HEK293 (cell line): Measurements from ENCODE around the gene FGF19.

ENCODE experiments used
- CTCF ChIA-PET: fragments of 350-600 bp; formaldehyde crosslinking; extraction: SDS; loops from one replicate; lab custom pipeline; 2021; ENCODE audit warnings: antibody characterized with exemption; lab: Yijun Ruan, JAX
- POLR2A ChIA-PET: fragments of 300-600 bp; formaldehyde crosslinking; extraction: SDS; loops from one replicate; lab custom pipeline; 2020; ENCODE audit warnings: antibody characterized with exemption, inconsistent platforms; lab: Yijun Ruan, JAX
- H3K27ac ChIP-seq: fragments of 200-500 bp; sonication (Bioruptor generic); 2 replicates; pipeline ENCODE4 v1.5.1; 2014; ENCODE audit warnings: low read depth, low read length, control low read depth, inconsistent platforms; ENCODE audit errors: extremely low read depth
- H3K36me3 ChIP-seq, 2 experiments: fragments of 200-500 bp in 1 of 2; sonication (Bioruptor generic) in 1 of 2; 1 replicate in 1 of 2; 2 replicates in 1 of 2; pipeline ENCODE4 v1.5.1; 2014 to 2017; ENCODE audit warnings: inconsistent platforms in 2 of 2, low read length in 2 of 2; ENCODE audit not compliant: control insufficient read depth in 2 of 2, insufficient read depth in 1 of 2
- H3K4me1 ChIP-seq: fragments of 200-500 bp; sonication (Bioruptor generic); 2 replicates; pipeline ENCODE4 v1.5.1; 2014; ENCODE audit warnings: mild to moderate bottlenecking, low read length, inconsistent platforms; ENCODE audit not compliant: control insufficient read depth, insufficient read depth
- H3K4me3 ChIP-seq: 2 replicates; pipeline ENCODE4 v1.5.1; 2011; ENCODE audit warnings: low read depth, mild to moderate bottlenecking, control low read depth, low read length, moderate library complexity
- H3K9me3 ChIP-seq: fragments of 200-500 bp; sonication (Bioruptor generic); 2 replicates; pipeline ENCODE4 v1.5.1; 2014; ENCODE audit warnings: low read depth, low read length, inconsistent platforms; ENCODE audit not compliant: control insufficient read depth, insufficient read depth
- EGR2 ChIP-seq: fragments of 450-650 bp; formaldehyde crosslinking; IDR thresholded peaks from 2 replicates; pipeline ENCODE4 v1.5.1; 2016; ENCODE audit warnings: low read depth, missing biosample characterization, missing genetic modification characterization
- INSM2 ChIP-seq: fragments of 450-650 bp; formaldehyde crosslinking; IDR thresholded peaks from 2 replicates; pipeline ENCODE4 v1.5.1; 2016; ENCODE audit warnings: missing biosample characterization, missing genetic modification characterization
- KLF17 ChIP-seq: fragments of 450-650 bp; formaldehyde crosslinking; IDR thresholded peaks from 2 replicates; pipeline ENCODE4 v1.5.1; 2016; ENCODE audit warnings: missing biosample characterization, missing genetic modification characterization
- MYNN ChIP-seq: fragments of 450-650 bp; formaldehyde crosslinking; IDR thresholded peaks from 2 replicates; pipeline ENCODE4 v1.5.1; 2016; ENCODE audit warnings: missing biosample characterization, missing genetic modification characterization, borderline replicate concordance
- PATZ1 ChIP-seq: fragments of 450-650 bp; formaldehyde crosslinking; IDR thresholded peaks from 2 replicates; pipeline ENCODE4 v1.5.1; 2016; ENCODE audit warnings: missing biosample characterization, missing genetic modification characterization
- PRDM10 ChIP-seq: fragments of 450-650 bp; formaldehyde crosslinking; IDR thresholded peaks from 2 replicates; pipeline ENCODE4 v1.5.1; 2016; ENCODE audit warnings: missing biosample characterization, missing genetic modification characterization
- SCRT2 ChIP-seq: fragments of 450-650 bp; formaldehyde crosslinking; IDR thresholded peaks from 2 replicates; pipeline ENCODE4 v1.5.1; 2016; ENCODE audit warnings: missing biosample characterization, missing genetic modification characterization
- ZBTB11 ChIP-seq: fragments of 450-650 bp; formaldehyde crosslinking; conservative IDR thresholded peaks from 2 replicates; pipeline ENCODE4 v1.5.1; 2016; ENCODE audit warnings: low read depth, missing biosample characterization, missing genetic modification characterization
- ZBTB21 ChIP-seq: fragments of 450-650 bp; formaldehyde crosslinking; IDR thresholded peaks from 2 replicates; pipeline ENCODE4 v1.5.1; 2017; ENCODE audit warnings: missing biosample characterization, missing genetic modification characterization
- ZFHX2 ChIP-seq: fragments of 450-650 bp; formaldehyde crosslinking; conservative IDR thresholded peaks from 2 replicates; pipeline ENCODE4 v1.5.1; 2016; ENCODE audit warnings: missing biosample characterization, missing genetic modification characterization
- ZNF148 ChIP-seq: fragments of 450-650 bp; formaldehyde crosslinking; IDR thresholded peaks from 2 replicates; pipeline ENCODE4 v1.5.0; 2017; ENCODE audit warnings: missing biosample characterization, missing genetic modification characterization, borderline replicate concordance
- ZNF214 ChIP-seq: fragments of 450-650 bp; formaldehyde crosslinking; IDR thresholded peaks from 2 replicates; pipeline ENCODE4 v1.5.1; 2017; ENCODE audit warnings: missing biosample characterization, mild to moderate bottlenecking, missing genetic modification characterization, borderline replicate concordance
- ZNF223 ChIP-seq: fragments of 450-650 bp; formaldehyde crosslinking; IDR thresholded peaks from 2 replicates; pipeline ENCODE4 v1.5.1; 2016; ENCODE audit warnings: missing biosample characterization, missing genetic modification characterization
- ZNF391 ChIP-seq: fragments of 450-650 bp; formaldehyde crosslinking; IDR thresholded peaks from 2 replicates; pipeline ENCODE4 v1.5.1; 2016; ENCODE audit warnings: low read depth, missing biosample characterization, missing genetic modification characterization, borderline replicate concordance
- ZNF394 ChIP-seq: fragments of 450-650 bp; formaldehyde crosslinking; IDR thresholded peaks from 2 replicates; pipeline ENCODE4 v1.5.1; 2016; ENCODE audit warnings: missing biosample characterization, missing genetic modification characterization, mild to moderate bottlenecking, moderate library complexity, borderline replicate concordance
- ZNF521 ChIP-seq: fragments of 450-650 bp; formaldehyde crosslinking; IDR thresholded peaks from 2 replicates; pipeline ENCODE4 v1.5.1; 2017; ENCODE audit warnings: missing biosample characterization, mild to moderate bottlenecking, missing genetic modification characterization
- ZNF558 ChIP-seq: fragments of 450-650 bp; formaldehyde crosslinking; IDR thresholded peaks from 2 replicates; pipeline ENCODE4 v1.5.1; 2016; ENCODE audit warnings: missing biosample characterization, missing genetic modification characterization
- ZNF623 ChIP-seq: fragments of 450-650 bp; formaldehyde crosslinking; IDR thresholded peaks from 2 replicates; pipeline ENCODE4 v1.5.1; 2016; ENCODE audit warnings: missing biosample characterization, missing genetic modification characterization
- ZNF670 ChIP-seq: fragments of 450-650 bp; formaldehyde crosslinking; IDR thresholded peaks from 2 replicates; pipeline ENCODE4 v1.5.1; 2016; ENCODE audit warnings: missing biosample characterization, missing genetic modification characterization, low read depth
- ZNF701 ChIP-seq: fragments of 450-650 bp; formaldehyde crosslinking; IDR thresholded peaks from 2 replicates; pipeline ENCODE4 v1.5.1; 2016; ENCODE audit warnings: missing biosample characterization, missing genetic modification characterization
- ZNF707 ChIP-seq: fragments of 450-650 bp; formaldehyde crosslinking; IDR thresholded peaks from 2 replicates; pipeline ENCODE4 v1.5.1; 2016; ENCODE audit warnings: missing biosample characterization, missing genetic modification characterization

The FGF19 gene

GRCh38 chr11:69752890-69753289 lies 49.1 kb upstream of the FGF19 start (continued):
- TF ChIP-seq PATZ1 (no peak), PRDM10 (tag by site-specific recombination) (no peak), ZNF701 (tag by site-specific recombination) (no peak), ZNF670 (tag by site-specific recombination) (no peak)
- TF ChIP-seq, all 188 proteins: peak for 0

- no peaks in the 10 kb centered on the region for H3K9me3 ChIP-seq
- no peaks in the 10 kb centered on the region for H3K36me3 ChIP-seq
- POLR2A ChIA-PET = no interaction called here
- no peak overlapping the region for H3K4me3 ChIP-seq
- CTCF ChIA-PET = no interaction called here
- no peaks in the 10 kb centered on the region for H3K4me1 ChIP-seq
- H3K27ac ChIP-seq = no peak overlapping the region
- no peak for TF ChIP-seq ZNF558 (tag by site-specific recombination)
- TF ChIP-seq ZNF521 = no peak
- no peak for TF ChIP-seq ZNF394
- no peak for TF ChIP-seq MYNN (tag by site-specific recombination)
- TF ChIP-seq ZBTB11 (tag by site-specific recombination) = no peak
- no peak for TF ChIP-seq ZNF148 (tag by site-specific recombination)
- TF ChIP-seq ZNF223 (tag by site-specific recombination) = no peak
- TF ChIP-seq EGR2 (tag by site-specific recombination) = 0 out of 2 replicates have a peak, but pooled peaks have one; percentile 20
- no peak for TF ChIP-seq INSM2 (tag by site-specific recombination)
- TF ChIP-seq ZNF707 (tag by site-specific recombination) = no peak
- no peak for TF ChIP-seq ZBTB21 (tag by site-specific recombination)
- no peak for TF ChIP-seq ZNF391
- TF ChIP-seq ZNF623 (tag by site-specific recombination) = peak; percentile 83
- no peak for TF ChIP-seq ZNF214 (tag by site-specific recombination)
- no peak for TF ChIP-seq SCRT2
- peak; percentile 18; the same call in 1 of the 2 replicates for TF ChIP-seq ZFHX2 (tag by site-specific recombination)
- 0 out of 2 replicates have a peak, but pooled peaks have one; percentile 18 for TF ChIP-seq KLF17 (tag by site-specific recombination)
Measured at GRCh38 chr11:69750875-69751597, 47.2 kb upstream of the FGF19 start.
